Activated naive CD4-positive, alpha-beta T cell treated with anti-CD3 and anti-CD28 coated beads, Interleukin-2, amount 50 U/mL, for 16 hours (primary cell): ENCODE results near the gene FAM131A.

ENCODE experiments used
- DNase-seq: peaks from one replicate; pipeline ENCODE4 v3.0.0-alpha.2; 2020

FAM131A gene

GRCh38 chr3:184379358-184380184, 42.2 kb downstream of the FAM131A start, which contains the start of gene CHRD:
TSS of gene CHRD (plus strand) at chr3:184380054. CDS start at chr3:184380319, 265 bp downstream.
- DNase-seq = no peak

DNA sequence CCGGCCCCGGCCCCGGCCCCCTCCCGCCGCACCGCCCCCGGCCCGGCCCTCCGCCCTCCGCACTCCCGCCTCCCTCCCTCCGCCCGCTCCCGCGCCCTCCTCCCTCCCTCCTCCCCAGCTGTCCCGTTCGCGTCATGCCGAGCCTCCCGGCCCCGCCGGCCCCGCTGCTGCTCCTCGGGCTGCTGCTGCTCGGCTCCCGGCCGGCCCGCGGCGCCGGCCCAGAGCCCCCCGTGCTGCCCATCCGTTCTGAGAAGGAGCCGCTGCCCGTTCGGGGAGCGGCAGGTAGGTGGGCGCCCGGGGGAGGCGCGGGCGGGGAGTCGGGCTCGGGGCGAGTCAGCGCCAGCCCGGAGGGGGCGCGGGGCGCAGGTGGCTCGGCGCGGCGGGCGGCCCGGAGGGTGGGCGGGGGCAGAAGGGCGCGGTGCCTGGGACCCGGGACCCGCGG, 42.8 kb downstream of the FAM131A start:
- DNase-seq = peak; percentile 41

GRCh38 chr3:184380627-184381260, 43.3 kb downstream of the FAM131A start:
- DNase-seq = no peak

DNA sequence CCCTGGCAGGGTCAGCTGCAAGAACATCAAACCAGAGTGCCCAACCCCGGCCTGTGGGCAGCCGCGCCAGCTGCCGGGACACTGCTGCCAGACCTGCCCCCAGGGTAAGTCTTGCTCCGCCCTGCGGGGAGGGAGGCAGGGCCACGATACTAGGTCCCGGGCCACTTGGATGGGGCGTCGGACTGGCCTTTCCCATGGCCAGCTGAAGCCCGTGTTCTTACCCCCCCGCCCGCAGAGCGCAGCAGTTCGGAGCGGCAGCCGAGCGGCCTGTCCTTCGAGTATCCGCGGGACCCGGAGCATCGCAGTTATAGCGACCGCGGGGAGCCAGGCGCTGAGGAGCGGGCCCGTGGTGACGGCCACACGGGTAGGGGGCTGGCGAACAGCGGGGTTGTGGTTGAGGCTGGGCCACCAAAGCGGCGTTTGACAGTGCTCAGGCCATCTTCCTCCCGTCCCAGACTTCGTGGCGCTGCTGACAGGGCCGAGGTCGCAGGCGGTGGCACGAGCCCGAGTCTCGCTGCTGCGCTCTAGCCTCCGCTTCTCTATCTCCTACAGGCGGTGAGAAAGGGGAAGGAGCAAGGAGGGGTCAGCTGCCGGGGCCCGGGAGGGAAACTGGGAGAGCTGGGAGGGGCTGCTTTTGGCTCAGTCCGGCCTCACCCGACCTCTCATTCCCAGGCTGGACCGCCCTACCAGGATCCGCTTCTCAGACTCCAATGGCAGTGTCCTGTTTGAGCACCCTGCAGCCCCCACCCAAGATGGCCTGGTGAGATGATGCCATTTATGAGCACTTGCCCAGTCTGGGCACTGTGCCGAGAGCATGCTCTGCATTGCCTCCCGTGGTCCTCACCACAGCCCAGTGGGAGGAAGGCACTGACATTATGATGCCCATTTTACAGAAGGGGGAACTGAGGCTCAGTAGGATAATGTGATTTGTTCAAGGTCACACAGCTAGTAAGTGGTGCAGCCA, 44.1 kb downstream of the FAM131A start:
- DNase-seq = no peak

- DNase-seq = no peak
These were observed 45.1 kb downstream of the FAM131A start for GRCh38 chr3:184382326-184383032.

GRCh38 chr3:184383033-184383740, 45.8 kb downstream of the FAM131A start:
- DNase-seq = no peak

- no peak for DNase-seq
These were observed 46.9 kb downstream of the FAM131A start for GRCh38 chr3:184384342-184384741.

DNA sequence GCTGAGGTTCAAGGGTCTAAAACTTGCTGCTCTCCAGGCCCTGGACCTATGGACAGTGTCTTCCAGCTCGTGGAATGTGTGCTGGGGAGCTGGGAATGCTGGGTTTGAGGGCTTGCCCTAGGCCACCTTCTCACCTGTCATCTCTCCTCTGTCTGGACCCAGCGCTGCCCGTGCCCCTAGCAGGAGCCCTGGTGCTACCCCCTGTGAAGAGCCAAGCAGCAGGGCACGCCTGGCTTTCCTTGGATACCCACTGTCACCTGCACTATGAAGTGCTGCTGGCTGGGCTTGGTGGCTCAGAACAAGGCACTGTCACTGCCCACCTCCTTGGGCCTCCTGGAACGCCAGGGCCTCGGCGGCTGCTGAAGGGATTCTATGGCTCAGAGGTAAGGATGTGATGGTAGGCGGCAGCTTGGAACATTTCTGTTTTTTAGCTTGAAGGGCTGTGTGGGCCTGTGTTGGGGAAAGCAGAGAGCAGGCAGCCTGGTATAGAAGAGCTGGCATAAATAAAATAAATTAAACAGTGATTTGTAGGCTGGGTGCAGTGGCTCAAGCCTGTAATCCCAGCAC, 47.5 kb downstream of the FAM131A start:
- DNase-seq = no peak

DNA sequence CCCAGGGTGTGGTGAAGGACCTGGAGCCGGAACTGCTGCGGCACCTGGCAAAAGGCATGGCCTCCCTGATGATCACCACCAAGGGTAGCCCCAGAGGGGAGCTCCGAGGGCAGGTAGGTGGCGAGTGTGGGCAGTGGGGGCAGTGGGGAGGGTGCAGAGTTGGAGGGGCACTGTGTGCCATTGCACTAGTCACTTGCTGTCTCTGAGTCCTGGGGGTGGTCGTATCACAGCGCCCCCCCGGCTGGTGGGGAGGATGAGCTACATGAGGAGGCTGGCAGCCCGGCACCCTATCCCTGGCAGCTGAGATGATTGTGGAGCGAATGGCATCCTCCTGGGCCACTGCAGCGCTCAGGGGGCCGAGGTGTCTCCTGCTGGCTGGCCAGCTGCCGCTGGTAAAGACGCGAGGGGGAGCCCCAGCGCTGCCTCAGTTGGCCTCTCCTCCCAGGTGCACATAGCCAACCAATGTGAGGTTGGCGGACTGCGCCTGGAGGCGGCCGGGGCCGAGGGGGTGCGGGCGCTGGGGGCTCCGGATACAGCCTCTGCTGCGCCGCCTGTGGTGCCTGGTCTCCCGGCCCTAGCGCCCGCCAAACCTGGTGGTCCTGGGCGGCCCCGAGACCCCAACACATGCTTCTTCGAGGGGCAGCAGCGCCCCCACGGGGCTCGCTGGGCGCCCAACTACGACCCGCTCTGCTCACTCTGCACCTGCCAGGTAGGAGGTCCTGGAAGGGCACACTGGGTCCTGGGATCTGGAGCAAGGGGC, 48.8 kb downstream of the FAM131A start:
- no peak for DNase-seq

GRCh38 chr3:184387174-184387714, 49.8 kb downstream of the FAM131A start:
- DNase-seq = no peak

- DNase-seq = no peak
These were observed 51.0 kb downstream of the FAM131A start for GRCh38 chr3:184388164-184388935.

- DNase-seq = no peak
These were observed 51.5 kb downstream of the FAM131A start for GRCh38 chr3:184388936-184389230.

GRCh38 chr3:184389384-184389783, 52.0 kb downstream of the FAM131A start:
- no peak for DNase-seq

DNA sequence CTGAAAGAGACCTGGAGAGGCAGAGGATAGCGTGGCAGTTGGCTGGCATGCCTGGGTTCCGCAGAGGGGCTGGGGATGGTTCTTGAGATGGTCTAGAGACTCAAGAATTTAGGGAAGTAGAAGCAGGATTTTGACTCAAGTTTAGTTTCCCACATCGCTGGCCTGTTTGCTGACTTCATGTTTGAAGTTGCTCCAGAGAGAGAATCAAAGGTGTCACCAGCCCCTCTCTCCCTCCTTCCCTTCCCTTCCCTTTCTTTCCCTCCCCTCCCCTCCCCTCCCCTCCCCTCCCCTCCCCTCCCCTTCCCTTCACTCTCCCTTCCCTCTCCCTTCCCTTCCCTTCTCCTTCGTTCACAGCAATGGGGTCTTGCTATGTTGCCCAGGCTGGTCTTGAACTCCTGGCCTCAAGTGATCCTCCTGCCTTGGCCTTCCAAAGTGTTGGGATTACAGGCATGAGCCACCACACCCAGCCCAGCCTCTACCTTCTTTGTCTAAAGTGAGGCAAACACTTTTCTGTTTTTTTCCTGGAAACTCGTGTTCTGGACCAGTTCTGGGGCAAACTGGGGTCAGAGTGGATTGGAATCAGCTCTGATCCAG, 52.6 kb downstream of the FAM131A start:
- DNase-seq = no peak

- DNase-seq = no peak
These were observed 53.9 kb downstream of the FAM131A start for GRCh38 chr3:184391266-184391665.

DNA sequence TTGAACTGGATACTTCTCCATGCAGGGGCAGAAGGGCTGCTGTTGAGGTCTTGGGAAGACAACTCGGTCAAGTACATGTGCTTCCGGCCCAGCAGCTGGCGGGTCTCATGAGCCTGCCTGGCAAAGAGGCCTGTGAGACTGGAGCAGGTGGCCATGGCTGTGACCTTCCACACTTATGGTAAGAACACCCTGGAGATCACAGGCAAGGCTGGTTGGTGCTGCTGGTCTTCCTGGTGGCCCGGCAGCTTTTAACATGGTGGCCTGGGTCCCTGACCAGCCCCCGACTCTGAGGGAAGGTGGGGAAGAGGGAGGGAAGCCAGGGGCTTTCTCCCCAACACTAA, 57.9 kb downstream of the FAM131A start:
- DNase-seq = no peak
